Liver (tissue), 9 donors: ENCODE measurements around the gene FETUB. TPM values are rescaled to one million over a fixed set of nuclear protein-coding genes. Genes with fewer than 3 reads are reported as not detected.

ENCODE experiments used
- DNase-seq: peaks from one replicate; pipeline ENCODE4 v3.0.0-alpha.2; 2017; ENCODE audit warnings: low spot score
- H3K27ac ChIP-seq, 2 donors: one replicate each; pipeline ENCODE4 v1.7.0; 2013; ENCODE audit warnings: inconsistent platforms in 2 of 2, low read length in 2 of 2, control low read depth in 1 of 2, low read depth in 1 of 2, mild to moderate bottlenecking in 1 of 2
- H3K27me3 ChIP-seq, 4 donors: one replicate each; pipeline versions ENCODE4 v1.6.1 to v1.7.0; 2013; ENCODE audit warnings: low read length in 3 of 4, inconsistent platforms in 1 of 4, mild to moderate bottlenecking in 1 of 4, moderate library complexity in 1 of 4; ENCODE audit not compliant: control insufficient read depth in 4 of 4, insufficient read depth in 4 of 4
- H3K36me3 ChIP-seq, 4 donors: one replicate each; pipeline versions ENCODE4 v1.6.1 to v1.7.0; 2013; ENCODE audit warnings: low read length in 3 of 4, mild to moderate bottlenecking in 3 of 4, low read depth in 1 of 4, moderate library complexity in 1 of 4; ENCODE audit not compliant: control insufficient read depth in 4 of 4, insufficient read depth in 3 of 4
- H3K4me1 ChIP-seq, 4 donors: one replicate each; pipeline versions ENCODE4 v1.6.1 to v1.7.0; 2013; ENCODE audit warnings: low read length in 3 of 4, mild to moderate bottlenecking in 3 of 4, moderate library complexity in 1 of 4; ENCODE audit not compliant: control insufficient read depth in 4 of 4, insufficient read depth in 4 of 4
- H3K4me3 ChIP-seq, 3 donors: one replicate each; pipeline versions ENCODE4 v1.6.1 to v1.7.0; 2013; ENCODE audit warnings: low read length in 3 of 3, control low read depth in 1 of 3, low read depth in 1 of 3, mild to moderate bottlenecking in 1 of 3
- H3K9ac ChIP-seq, 2 donors: one replicate each; pipeline ENCODE4 v1.7.0; 2013; ENCODE audit warnings: low read length in 2 of 2, mild to moderate bottlenecking in 2 of 2, moderate library complexity in 2 of 2, control low read depth in 1 of 2, low read depth in 1 of 2
- H3K9me3 ChIP-seq, 4 donors: one replicate each; pipeline versions ENCODE4 v1.6.1 to v1.7.0; 2013; ENCODE audit warnings: low read length in 3 of 4; ENCODE audit not compliant: control insufficient read depth in 4 of 4
- ATF3 ChIP-seq: IDR thresholded peaks from 2 replicates; pipeline ENCODE4 v1.6.1; 2016; ENCODE audit warnings: antibody characterized with exemption
- CTCF ChIP-seq: fragments of 150-350 bp; IDR thresholded peaks from 2 replicates; pipeline ENCODE4 v1.5.1; 2017; ENCODE audit warnings: improper control_type of control experiment, low read depth, low read length; ENCODE audit not compliant: missing input control
- EGR1 ChIP-seq, 2 donors: IDR thresholded peaks; 2 replicates each; pipeline ENCODE4 v1.6.1; 2016 to 2018; ENCODE audit warnings: antibody characterized with exemption in 2 of 2, low read depth in 2 of 2
- FOXA2 ChIP-seq: IDR thresholded peaks from 2 replicates; pipeline ENCODE4 v1.6.1; 2016; ENCODE audit warnings: antibody characterized with exemption
- GABPA ChIP-seq, 2 donors: IDR thresholded peaks in 1 of 2; conservative IDR thresholded peaks in 1 of 2; 2 replicates each; pipeline ENCODE4 v1.6.1; 2016; ENCODE audit warnings: antibody characterized with exemption in 2 of 2, mild to moderate bottlenecking in 1 of 2, moderate library complexity in 1 of 2
- HNF4A ChIP-seq, 2 donors: conservative IDR thresholded peaks; 2 replicates each; pipeline ENCODE4 v1.6.1; 2016; ENCODE audit warnings: antibody characterized with exemption in 2 of 2, mild to moderate bottlenecking in 2 of 2
- HNF4G ChIP-seq: IDR thresholded peaks from 2 replicates; pipeline ENCODE4 v1.6.1; 2016; ENCODE audit warnings: antibody characterized with exemption
- JUND ChIP-seq, 2 donors: IDR thresholded peaks; 2 replicates each; pipeline ENCODE4 v1.6.1; 2016; ENCODE audit warnings: antibody characterized with exemption in 2 of 2
- MAX ChIP-seq: IDR thresholded peaks from 2 replicates; pipeline ENCODE4 v1.6.1; 2016; ENCODE audit warnings: antibody characterized with exemption
- NR2F2 ChIP-seq: IDR thresholded peaks from 2 replicates; pipeline ENCODE4 v1.6.1; 2016; ENCODE audit warnings: antibody characterized with exemption
- RAD21 ChIP-seq, 2 donors: IDR thresholded peaks; 2 replicates each; pipeline ENCODE4 v1.6.1; 2016; ENCODE audit warnings: antibody characterized with exemption in 2 of 2, mild to moderate bottlenecking in 2 of 2
- RXRA ChIP-seq, 2 donors: IDR thresholded peaks; 2 replicates each; pipeline ENCODE4 v1.6.1; 2017 to 2018; ENCODE audit warnings: antibody characterized with exemption in 2 of 2, mild to moderate bottlenecking in 1 of 2
- SP1 ChIP-seq: IDR thresholded peaks from 2 replicates; pipeline ENCODE4 v1.6.1; 2018; ENCODE audit warnings: antibody characterized with exemption, mild to moderate bottlenecking
- TAF1 ChIP-seq: conservative IDR thresholded peaks from 2 replicates; pipeline ENCODE4 v1.6.1; 2016; ENCODE audit warnings: antibody characterized with exemption, mild to moderate bottlenecking
- YY1 ChIP-seq: IDR thresholded peaks from 2 replicates; pipeline ENCODE4 v1.6.1; 2016; ENCODE audit warnings: antibody characterized with exemption, mild to moderate bottlenecking
- ZBTB33 ChIP-seq: IDR thresholded peaks from 2 replicates; pipeline ENCODE4 v1.6.1; 2016; ENCODE audit warnings: antibody characterized with exemption
- WGBS: extraction: QIAGEN DNeasy Blood & Tissue Kit; methylation state at CpG from one replicate; pipeline ENCODE4 v1.1.7; 2013; 5-methylcytosine and 5-hydroxymethylcytosine counted together
- polyA plus RNA-seq, 2 donors: library from polyadenylated mRNA; stranded (reverse) in 1 of 2; unstranded in 1 of 2; fragments of 200-250 nt in 1 of 2; fragments of >200 nt in 1 of 2; fragmentation: Nextera tagmentation in 1 of 2; extraction: Ambion mirVana in 1 of 2; gene quantifications; one replicate each; pipeline versions ENCODE4 v1.2.1 to v1.2.3, GENCODE V29; 2013 to 2015
- total RNA-seq, 2 donors: library from RNA; depleted of rRNA; stranded (reverse); fragments of >200 nt; gene quantifications; one replicate each; pipeline ENCODE4 v1.2.3, GENCODE V29; 2014
- donor health status: healthy.
- donor health status: healthy.
- donor health status: healthy.
- donor health status: healthy.
- donor health status: healthy.

The FETUB gene
- total and polyA plus RNA-seq, 4 donors = 3.1 to 28.6 (median 9.4) TPM

- Histone ChIP-seq H3K27me3 (no peaks in the 10 kb centered on the region), H3K9ac (no peak overlapping the region), H3K4me3 (no peak overlapping the region), H3K4me1 (peaks cover 8 to 72% (median 60%) of the 10 kb centered on the region in 4 donors), H3K9me3 (no peaks in the 10 kb centered on the region), H3K36me3 (no peaks in the 10 kb centered on the region), H3K27ac (no peak overlapping the region)
- 92% methylated on average over 7 of the region's 7 CpGs for WGBS
- DNase-seq = no peak
- TF ChIP-seq RAD21 (IDR thresholded peaks at IDR 0.05) (no peak), HNF4A (conservative IDR thresholded peaks at IDR 0.05) (no peak), ZBTB33 (no peak), EGR1 (IDR thresholded peaks at IDR 0.05; ENCODE audit: low read depth in 2 of 2) (no peak), YY1 (no peak)
Measured at GRCh38 chr3:186636536-186636935, 3.7 kb upstream of the FETUB start.

- Histone ChIP-seq H3K9ac (no peak overlapping the region), H3K4me1 (peaks cover 7 to 75% (median 59%) of the 10 kb centered on the region in 4 donors), H3K27me3 (no peaks in the 10 kb centered on the region), H3K27ac (no peak overlapping the region), H3K4me3 (no peak overlapping the region), H3K9me3 (no peaks in the 10 kb centered on the region), H3K36me3 (no peaks in the 10 kb centered on the region)
- 62% methylated on average over 3 of the region's 3 CpGs for WGBS
- no peak for DNase-seq
- TF ChIP-seq EGR1 (IDR thresholded peaks at IDR 0.05; ENCODE audit: low read depth in 2 of 2) (no peak), ATF3 (no peak), GABPA (IDR thresholded peaks at IDR 0.05 in 1 of 2, conservative IDR thresholded peaks at IDR 0.05 in 1 of 2) (no peak), TAF1 (no peak), CTCF (no peak), RXRA (IDR thresholded peaks at IDR 0.05) (no peak), FOXA2 (no peak), HNF4A (conservative IDR thresholded peaks at IDR 0.05) (no peak), HNF4G (no peak), YY1 (no peak), ZBTB33 (no peak), NR2F2 (no peak), RAD21 (IDR thresholded peaks at IDR 0.05) (no peak), JUND (IDR thresholded peaks at IDR 0.05) (no peak), SP1 (no peak), MAX (no peak)
Measured at GRCh38 chr3:186637686-186638085, 2.5 kb upstream of the FETUB start.
